Suppressor macrophage treated with lipopolysaccharide for 4 hours (primary cell): ENCODE measurements around the gene EPS8.
A peak's percentile ranks its signal among the peaks of the same experiment; 100 is the strongest.

Source experiments
- DNase-seq: peaks from one replicate; pipeline ENCODE4 v3.0.0-alpha.2; 2020

EPS8 gene

GRCh38 chr12:15688202-15688736 lies 100.9 kb downstream of the EPS8 start:
- DNase-seq = peak; percentile 60

- no peak for DNase-seq
Observed at GRCh38 chr12:15687583-15687982, 101.6 kb downstream of the EPS8 start.

GRCh38 chr12:15684896-15685658 lies 104.1 kb downstream of the EPS8 start:
- no peak for DNase-seq

DNA sequence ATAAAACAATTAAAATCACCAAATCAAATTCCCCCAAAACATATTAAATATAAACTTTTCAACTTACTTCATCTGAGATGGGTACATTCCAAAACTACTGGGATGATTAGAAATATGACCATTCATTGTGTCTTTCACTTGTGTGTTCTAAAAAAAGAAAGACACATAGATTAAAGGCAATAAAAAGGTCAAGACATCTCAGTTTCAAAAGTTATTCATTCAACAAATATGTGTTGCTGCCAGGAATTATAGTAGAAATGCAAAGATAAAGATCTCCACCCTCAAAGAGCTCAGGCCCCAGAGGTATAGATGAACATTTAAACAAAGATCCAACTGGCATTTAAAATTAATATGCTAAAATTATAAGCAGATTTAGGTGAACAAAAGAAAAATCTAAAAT lies 106.4 kb downstream of the EPS8 start:
- no peak for DNase-seq

- DNase-seq = no peak
Observed at GRCh38 chr12:15679151-15679550, 110.0 kb downstream of the EPS8 start.

DNA sequence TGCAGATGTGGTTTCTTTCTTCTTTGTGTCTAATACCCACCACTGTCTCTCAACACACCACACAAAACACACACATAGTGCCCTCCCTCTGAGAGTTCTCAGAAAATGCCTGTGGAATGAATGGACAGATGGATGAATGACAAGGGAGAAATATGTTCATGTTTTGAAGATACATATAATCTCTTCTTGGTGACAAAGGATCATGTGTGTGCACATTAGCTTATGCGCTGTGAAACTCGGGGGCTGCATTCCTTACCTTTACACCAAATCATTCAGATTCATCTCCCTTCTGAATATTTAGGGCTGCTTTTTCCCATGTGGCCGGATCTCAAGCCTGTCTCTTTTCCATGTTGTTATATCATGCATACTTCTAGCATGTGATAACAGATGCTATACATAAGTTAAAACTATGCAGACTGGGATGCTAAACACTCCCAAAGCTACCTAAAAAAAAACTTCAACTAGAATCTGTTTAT lies 111.4 kb downstream of the EPS8 start:
- no peak for DNase-seq

- DNase-seq = no peak
Observed at GRCh38 chr12:15677228-15677627, 112.0 kb downstream of the EPS8 start.

GRCh38 chr12:15672671-15673270 lies 116.4 kb downstream of the EPS8 start:
- DNase-seq = peak; percentile 24

- no peak for DNase-seq
Observed at GRCh38 chr12:15670756-15671155, 118.4 kb downstream of the EPS8 start.

DNA sequence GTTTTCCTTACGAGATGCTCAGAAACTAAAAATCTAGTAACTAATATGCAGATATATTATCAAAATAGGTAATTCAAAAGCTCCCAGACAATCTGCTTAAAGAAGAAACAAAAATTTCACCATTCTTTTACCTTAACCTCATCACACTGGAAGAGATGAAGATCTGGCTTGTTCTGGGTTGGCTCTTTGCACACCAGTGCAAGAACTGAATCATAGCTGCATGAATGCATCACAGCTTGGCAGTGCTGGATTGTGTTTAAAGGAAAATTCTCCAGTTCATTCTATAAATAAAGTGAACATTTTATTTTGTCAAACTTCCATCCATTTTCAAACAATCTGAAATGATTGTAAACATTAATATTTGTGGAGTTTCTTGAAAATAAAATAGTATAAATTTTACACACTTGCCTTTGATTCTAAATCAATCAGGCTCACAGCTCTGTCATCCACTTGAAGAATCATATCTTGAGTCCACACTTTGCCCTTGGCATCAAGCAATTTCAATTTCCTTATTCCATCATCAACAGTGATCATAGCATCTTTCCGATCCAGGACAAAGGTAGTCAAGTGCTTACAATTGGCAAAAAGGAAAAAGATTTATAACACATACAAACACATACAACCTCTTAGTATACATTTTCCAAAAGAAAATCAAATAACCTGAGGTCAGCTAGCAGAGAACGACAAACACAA lies 119.8 kb downstream of the EPS8 start:
- DNase-seq = no peak

- no peak for DNase-seq
Observed at GRCh38 chr12:15664491-15664890, 124.7 kb downstream of the EPS8 start.

DNA sequence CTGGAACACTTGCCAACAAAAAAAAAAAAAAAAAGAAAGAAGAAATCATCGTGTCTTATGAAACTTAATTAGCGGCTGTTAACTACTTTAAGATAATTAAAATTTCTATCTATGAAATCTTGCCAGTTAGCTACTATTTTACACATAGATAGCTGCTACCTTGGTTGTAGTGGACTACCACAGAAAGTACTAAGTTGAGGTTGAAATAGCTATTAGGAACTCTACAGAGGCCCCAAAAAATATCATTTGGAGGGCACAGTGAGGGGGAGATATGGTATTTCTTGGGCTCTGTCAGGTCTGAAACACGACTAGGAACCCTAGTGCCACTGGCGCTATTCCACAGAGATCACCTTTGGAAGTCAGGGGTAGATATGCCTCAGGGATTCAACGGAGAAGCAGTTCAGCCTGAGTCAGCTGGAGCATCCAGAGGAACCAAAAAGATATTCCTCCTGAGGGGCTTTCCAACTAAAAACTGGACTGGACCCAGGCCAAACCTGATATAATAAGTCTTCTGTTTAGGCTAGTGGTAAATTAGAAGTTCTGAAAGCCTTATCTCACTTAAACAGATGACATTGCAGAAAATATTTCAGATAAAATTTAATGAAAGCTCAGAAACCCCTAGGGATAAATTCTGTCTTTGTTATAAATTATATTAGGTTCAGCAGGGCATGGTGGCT lies 126.1 kb downstream of the EPS8 start:
- DNase-seq = no peak

- peak; percentile 0 for DNase-seq
Observed at GRCh38 chr12:15662303-15662980, 126.7 kb downstream of the EPS8 start.

DNA sequence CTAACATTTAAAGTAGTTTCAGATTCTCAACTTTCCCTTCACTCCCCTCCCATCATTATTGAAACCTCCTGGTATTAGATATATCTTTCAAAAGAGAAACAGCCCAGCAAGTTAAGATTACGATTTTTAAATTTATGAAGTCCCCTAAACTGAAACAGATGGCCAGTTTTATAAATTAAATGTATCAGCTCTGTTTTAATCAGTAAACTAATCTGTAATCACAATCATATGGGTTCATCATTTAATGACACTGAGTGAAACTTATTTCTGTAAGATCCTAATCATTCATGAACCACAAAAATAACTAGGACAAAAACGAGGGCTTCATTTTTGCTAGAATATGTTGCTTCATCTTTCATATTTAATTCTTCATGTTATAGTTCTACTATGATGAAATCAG lies 137.8 kb downstream of the EPS8 start:
- DNase-seq = no peak

DNA sequence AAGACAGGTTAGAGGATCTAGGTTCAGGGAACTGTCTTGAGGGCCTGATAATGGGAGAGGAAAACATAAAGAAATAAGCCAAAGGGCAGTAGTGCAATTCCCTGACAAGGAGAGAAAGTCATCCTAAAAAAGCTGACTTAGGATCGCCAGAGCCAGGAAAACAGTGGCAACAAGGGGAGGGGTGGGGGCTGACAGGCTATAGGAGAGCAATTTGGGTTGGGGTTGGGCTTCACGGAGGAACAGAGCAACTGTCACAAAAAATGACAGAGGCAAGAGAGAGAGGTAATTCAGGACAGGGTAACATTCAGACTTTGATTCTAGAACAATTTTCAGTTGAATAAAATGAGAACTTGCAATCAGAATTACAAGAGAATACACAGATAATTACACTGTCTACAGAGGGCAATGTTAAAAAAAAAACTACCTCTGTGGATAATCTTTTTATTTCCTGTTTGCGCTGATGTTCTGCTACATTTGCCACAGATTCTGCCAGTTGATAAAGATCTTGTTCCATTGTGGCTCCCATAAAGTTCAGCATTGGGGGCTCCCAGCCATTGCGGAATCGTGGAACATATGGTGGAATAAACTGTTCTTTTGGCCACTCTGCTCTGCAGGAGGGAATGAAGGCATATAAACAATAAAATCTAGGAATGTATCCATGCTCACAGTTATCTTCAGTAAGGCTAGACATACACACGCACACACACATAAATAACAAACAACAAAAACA lies 138.6 kb downstream of the EPS8 start:
- no peak for DNase-seq

DNA sequence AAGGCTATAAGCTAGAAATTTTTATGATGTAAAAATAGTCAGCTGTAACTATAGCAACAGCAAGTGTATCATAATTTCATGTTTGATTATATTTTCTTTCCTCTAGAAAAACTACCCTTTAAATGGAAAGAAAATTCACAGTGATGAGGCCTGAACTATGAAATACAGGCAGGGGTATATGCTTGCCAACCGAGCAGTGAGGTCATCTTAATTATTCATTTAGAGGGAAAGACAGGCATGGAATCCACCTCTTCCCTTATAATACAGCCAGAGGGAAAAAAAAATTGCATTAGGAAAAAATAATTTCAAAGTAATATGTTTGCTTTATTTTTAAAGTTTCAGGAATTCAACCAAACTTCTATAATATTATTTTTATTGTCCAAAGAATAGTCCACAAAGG lies 139.8 kb downstream of the EPS8 start:
- DNase-seq = no peak

DNA sequence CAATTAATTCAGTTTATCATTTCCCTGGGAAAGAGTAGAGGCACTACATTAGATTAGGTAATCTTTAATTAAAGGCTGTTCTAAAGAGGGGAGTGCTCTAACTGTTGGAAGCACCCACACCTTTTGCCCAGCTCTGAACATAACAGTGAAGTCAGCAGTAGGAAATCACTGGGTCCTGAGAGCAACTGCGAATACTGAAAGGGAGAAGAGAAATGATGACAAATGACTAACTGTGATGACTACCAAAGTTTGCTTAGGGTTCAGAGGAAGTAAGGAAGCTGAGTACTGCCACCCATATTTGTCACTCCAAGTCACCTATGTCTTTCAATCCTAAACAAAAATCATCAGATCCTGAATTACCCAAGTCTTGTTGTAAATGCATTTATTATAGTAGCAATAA lies 140.6 kb downstream of the EPS8 start:
- DNase-seq = peak; percentile 55

GRCh38 chr12:15646581-15646980 lies 142.6 kb downstream of the EPS8 start:
- DNase-seq = no peak

GRCh38 chr12:15644700-15645099 lies 144.5 kb downstream of the EPS8 start:
- DNase-seq = no peak

GRCh38 chr12:15638231-15638630 lies 151.0 kb downstream of the EPS8 start:
- no peak for DNase-seq

GRCh38 chr12:15636060-15636890 lies 152.9 kb downstream of the EPS8 start:
- DNase-seq = no peak
